ENCODE measurements around the gene MAD1L1. TPM values are rescaled to one million over a fixed set of nuclear protein-coding genes. Genes with fewer than 3 reads are reported as not detected.

MAD1L1 gene
- total RNA-seq, 1 experiment from 2014 or later = 38.5 TPM

- POLR2A ChIA-PET = no interaction called here
Observed at GRCh38 chr7:2190531-2190930, 42.2 kb downstream of the MAD1L1 start.

More at GRCh38 chr7:2190531-2190930, 42.2 kb downstream of the MAD1L1 start:
- ATAC-seq (no peak), DNase-seq (ENCODE audit: low read depth, low spot score) (no peak)
- Histone ChIP-seq H4K20me1 (ENCODE audit: insufficient read depth) (no peaks in the 10 kb centered on the region), H3K4me1 (ENCODE audit: control insufficient read depth in 1 of 2, insufficient read depth in 2 of 2, low read length in 2 of 2) (no peaks in the 10 kb centered on the region), H3K9me2 (ENCODE audit: insufficient read depth) (no peaks in the 10 kb centered on the region), H3K9me3 (ENCODE audit: control insufficient read depth in 1 of 2, insufficient read depth in 1 of 2, low read depth in 1 of 2, low read length in 2 of 2) (peaks cover 0 to 5% of the 10 kb centered on the region in 2 experiments; a peak in 2 of 4 replicates), H2AFZ (ENCODE audit: low read depth, low read length, poor library complexity, severe bottlenecking) (no peak overlapping the region), H3K27me3 (ENCODE audit: insufficient read depth, low read length) (no peaks in the 10 kb centered on the region), H3K9ac (ENCODE audit: low read length) (no peak overlapping the region), H3K79me2 (ENCODE audit: insufficient read depth, low read length) (peaks cover 13% of the 10 kb centered on the region), H3K27ac (ENCODE audit: low read depth, low read length) (no peak overlapping the region), H3K4me3 (replicated peaks in 1 of 2; ENCODE audit: low read depth in 1 of 2, low read length in 2 of 2) (no peak overlapping the region), H3K36me3 (ENCODE audit: control insufficient read depth in 1 of 2, insufficient read depth in 2 of 2, low read length in 2 of 2) (peaks cover 0 to 15% of the 10 kb centered on the region in 2 experiments), H3K4me2 (ENCODE audit: low read length) (no peak overlapping the region)
- CTCF ChIA-PET = no interaction called here
- TF ChIP-seq EGR1 (IDR thresholded peaks at IDR 0.05; ENCODE audit: low read depth) = no peak
- TF ChIP-seq SRF (IDR thresholded peaks at IDR 0.05; ENCODE audit: low read depth) = no peak
- TF ChIP-seq REST (IDR thresholded peaks at IDR 0.05; ENCODE audit: low read depth) = no peak
- no peak for TF ChIP-seq ZNF274 (IDR thresholded peaks at IDR 0.05; ENCODE audit: low read depth, low read length)
- no peak for TF ChIP-seq CBX3 (IDR thresholded peaks at IDR 0.05; ENCODE audit: low read depth)
- no peak for TF ChIP-seq EZH2phosphoT487 (IDR thresholded peaks at IDR 0.05; ENCODE audit: borderline replicate concordance)
- no peak for TF ChIP-seq CTCF (IDR thresholded peaks at IDR 0.05 in 2 of 3, conservative IDR thresholded peaks at IDR 0.05 in 1 of 3; ENCODE audit: borderline replicate concordance in 1 of 3, insufficient read depth in 1 of 3, low read depth in 2 of 3, low read length in 2 of 3)
- TF ChIP-seq TCF7L2 (IDR thresholded peaks at IDR 0.05; ENCODE audit: borderline replicate concordance, extremely low read depth, insufficient read depth, insufficient read length) = no peak
- no peak for TF ChIP-seq CEBPB (IDR thresholded peaks at IDR 0.05; ENCODE audit: low read depth)
- TF ChIP-seq ATF3 (IDR thresholded peaks at IDR 0.05) = no peak
- TF ChIP-seq SP1 (IDR thresholded peaks at IDR 0.05; ENCODE audit: low read depth) = no peak
- TF ChIP-seq MAX (IDR thresholded peaks at IDR 0.05) = no peak
- TF ChIP-seq ELF1 (IDR thresholded peaks at IDR 0.05; ENCODE audit: borderline replicate concordance, low read depth) = no peak
- TF ChIP-seq ZBTB33 (IDR thresholded peaks at IDR 0.05; ENCODE audit: extremely low read depth, insufficient replicate concordance, low read length) = no peak
- TF ChIP-seq POLR2AphosphoS5 (IDR thresholded peaks at IDR 0.05; ENCODE audit: low read depth, low read length) = no peak
- TF ChIP-seq RAD21 (IDR thresholded peaks at IDR 0.05; ENCODE audit: low read depth) = no peak
- TF ChIP-seq JUND (IDR thresholded peaks at IDR 0.05) = no peak
- BruUV-seq (replicated peaks) = no TSS peak
- intact Hi-C loops (cut with micrococcal nuclease) = no loop called here
- RAD21 ChIA-PET (ENCODE audit: low non-redundant PET in 1 of 2, low total read pairs in 2 of 2, uncharacterized antibody in 2 of 2, unreplicated experiment in 2 of 2) = no interaction called here
